ENCODE measurements around the gene LARP7.
A peak's percentile ranks its signal among the peaks of the same experiment; 100 is the strongest.

LARP7 gene

DNA sequence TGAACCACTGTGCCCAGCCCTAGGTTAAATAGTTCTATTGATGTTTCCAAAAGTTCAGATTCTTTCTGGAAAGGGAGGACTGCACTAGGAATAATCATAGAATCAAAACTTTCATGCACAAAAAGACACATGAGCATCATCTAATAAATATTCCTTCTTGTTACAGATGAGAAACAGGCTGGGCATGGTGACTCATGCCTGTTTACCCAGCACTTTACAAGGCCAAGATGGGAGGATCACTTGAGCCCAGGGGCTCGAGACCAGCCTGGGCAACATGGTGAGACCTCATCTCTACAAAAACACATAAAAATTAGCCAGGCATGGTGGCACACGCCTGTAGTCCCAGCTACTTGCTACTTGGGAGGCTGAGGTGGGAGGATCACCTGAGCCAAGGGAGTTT lies 27.7 kb downstream of the LARP7 start:
- TF ChIP-seq, protein P1, sequence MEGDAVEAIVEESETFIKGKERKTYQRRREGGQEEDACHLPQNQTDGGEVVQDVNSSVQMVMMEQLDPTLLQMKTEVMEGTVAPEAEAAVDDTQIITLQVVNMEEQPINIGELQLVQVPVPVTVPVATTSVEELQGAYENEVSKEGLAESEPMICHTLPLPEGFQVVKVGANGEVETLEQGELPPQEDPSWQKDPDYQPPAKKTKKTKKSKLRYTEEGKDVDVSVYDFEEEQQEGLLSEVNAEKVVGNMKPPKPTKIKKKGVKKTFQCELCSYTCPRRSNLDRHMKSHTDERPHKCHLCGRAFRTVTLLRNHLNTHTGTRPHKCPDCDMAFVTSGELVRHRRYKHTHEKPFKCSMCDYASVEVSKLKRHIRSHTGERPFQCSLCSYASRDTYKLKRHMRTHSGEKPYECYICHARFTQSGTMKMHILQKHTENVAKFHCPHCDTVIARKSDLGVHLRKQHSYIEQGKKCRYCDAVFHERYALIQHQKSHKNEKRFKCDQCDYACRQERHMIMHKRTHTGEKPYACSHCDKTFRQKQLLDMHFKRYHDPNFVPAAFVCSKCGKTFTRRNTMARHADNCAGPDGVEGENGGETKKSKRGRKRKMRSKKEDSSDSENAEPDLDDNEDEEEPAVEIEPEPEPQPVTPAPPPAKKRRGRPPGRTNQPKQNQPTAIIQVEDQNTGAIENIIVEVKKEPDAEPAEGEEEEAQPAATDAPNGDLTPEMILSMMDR (conservative IDR thresholded peaks at IDR 0.05; ENCODE audit: low read length): no peak
- TF ChIP-seq EZH2phosphoT487 (IDR thresholded peaks at IDR 0.05; ENCODE audit: borderline replicate concordance): no peak
- H3K9me3 ChIP-seq (ENCODE audit: insufficient read depth, low read depth, low read length): no peaks in the 10 kb centered on the region

DNA sequence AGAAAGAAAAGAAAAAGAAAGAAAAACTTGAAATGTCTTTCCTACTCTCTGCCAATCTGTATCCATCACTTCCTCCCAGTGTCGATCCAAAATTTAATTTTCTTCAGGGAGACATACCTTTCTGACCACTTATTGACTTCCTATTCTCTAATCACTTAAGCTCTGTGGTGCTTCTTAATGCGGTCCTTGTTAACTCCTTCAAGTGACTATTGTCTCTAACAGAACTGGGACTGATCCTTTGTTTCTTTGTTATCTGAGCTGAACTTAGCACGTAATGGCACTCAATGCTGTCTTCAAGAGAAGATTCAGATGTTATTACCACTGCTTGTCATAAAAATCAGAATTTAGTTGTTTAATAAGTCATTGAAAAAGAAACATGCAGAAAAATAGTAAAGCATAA lies 31.2 kb downstream of the LARP7 start:
- Histone ChIP-seq H3K79me2 (ENCODE audit: insufficient read depth, low read length) (no peaks in the 10 kb centered on the region), H3K9me3 (ENCODE audit: insufficient read depth, low read depth, low read length) (no peaks in the 10 kb centered on the region), H3K27me3 (ENCODE audit: insufficient read depth, low read length, poor library complexity, severe bottlenecking) (no peaks in the 10 kb centered on the region), H4K20me1 (ENCODE audit: insufficient read depth, low read length, poor library complexity, severe bottlenecking) (no peaks in the 10 kb centered on the region), H3F3A (ENCODE audit: low read depth) (no peaks in the 10 kb centered on the region), H2AFZ (ENCODE audit: low read length) (no peak overlapping the region), H3K4me1 (ENCODE audit: insufficient read depth, low read length, poor library complexity, severe bottlenecking) (peaks cover 6% of the 10 kb centered on the region), H3K9ac (ENCODE audit: low read depth, low read length, poor library complexity, severe bottlenecking) (no peak overlapping the region), H3K4me2 (ENCODE audit: low read depth, low read length, poor library complexity, severe bottlenecking) (no peak overlapping the region), H3K9me2 (replicated peaks; ENCODE audit: low read depth, low read length) (no peaks in the 10 kb centered on the region), H3K36me3 (ENCODE audit: insufficient read depth, low read length) (no peaks in the 10 kb centered on the region), H3K4me3 (ENCODE audit: low read length, poor library complexity, severe bottlenecking) (no peak overlapping the region)
- TF ChIP-seq, protein P1 (conservative IDR thresholded peaks at IDR 0.05; ENCODE audit: low read length): no peak
- no peak for TF ChIP-seq EZH2phosphoT487 (IDR thresholded peaks at IDR 0.05; ENCODE audit: borderline replicate concordance)

More for the DNA sequence above, 27.7 kb downstream of the LARP7 start:
- Histone ChIP-seq H3F3A (ENCODE audit: low read depth) (peaks cover 16% of the 10 kb centered on the region), H4K20me1 (ENCODE audit: insufficient read depth, low read length, poor library complexity, severe bottlenecking) (no peaks in the 10 kb centered on the region), H3K4me1 (ENCODE audit: insufficient read depth, low read length, poor library complexity, severe bottlenecking) (peaks cover 30% of the 10 kb centered on the region), H3K27me3 (ENCODE audit: insufficient read depth, low read length, poor library complexity, severe bottlenecking) (no peaks in the 10 kb centered on the region), H3K9me2 (replicated peaks; ENCODE audit: low read depth, low read length) (no peaks in the 10 kb centered on the region), H3K9ac (ENCODE audit: low read depth, low read length, poor library complexity, severe bottlenecking) (no peak overlapping the region), H2AFZ (ENCODE audit: low read length) (0 out of 2 replicates have a peak overlapping the region, but pooled peaks have one; percentile 2), H3K36me3 (ENCODE audit: insufficient read depth, low read length) (no peaks in the 10 kb centered on the region), H3K4me2 (ENCODE audit: low read depth, low read length, poor library complexity, severe bottlenecking) (no peak overlapping the region), H3K79me2 (ENCODE audit: insufficient read depth, low read length) (no peaks in the 10 kb centered on the region), H3K4me3 (ENCODE audit: low read length, poor library complexity, severe bottlenecking) (no peak overlapping the region)

DNA sequence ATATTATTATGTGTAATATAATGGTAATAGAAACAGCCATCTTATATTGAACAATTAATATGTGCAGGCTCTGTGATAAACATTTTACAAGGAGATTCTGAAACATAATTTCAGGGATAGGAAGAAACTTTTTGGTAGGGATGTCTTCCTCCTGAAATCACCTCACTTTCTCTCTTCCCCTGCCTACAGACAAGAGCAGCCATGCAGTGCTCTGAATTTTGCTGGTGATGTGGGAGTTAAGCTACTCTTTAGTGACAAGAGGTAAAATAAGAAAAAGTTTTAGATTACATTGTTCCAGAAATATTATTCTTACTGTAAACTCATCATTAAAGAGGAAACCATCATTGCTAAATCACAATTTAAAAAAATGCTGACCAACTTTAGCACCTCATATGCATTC lies 36.1 kb downstream of the LARP7 start:
- Histone ChIP-seq H3K27me3 (ENCODE audit: insufficient read depth, low read length, poor library complexity, severe bottlenecking) (no peaks in the 10 kb centered on the region), H4K20me1 (ENCODE audit: insufficient read depth, low read length, poor library complexity, severe bottlenecking) (no peaks in the 10 kb centered on the region), H3K79me2 (ENCODE audit: insufficient read depth, low read length) (no peaks in the 10 kb centered on the region), H3K9ac (ENCODE audit: low read depth, low read length, poor library complexity, severe bottlenecking) (no peak overlapping the region), H3K4me2 (ENCODE audit: low read depth, low read length, poor library complexity, severe bottlenecking) (no peak overlapping the region), H2AFZ (ENCODE audit: low read length) (no peak overlapping the region), H3K9me3 (ENCODE audit: insufficient read depth, low read depth, low read length) (no peaks in the 10 kb centered on the region), H3K36me3 (ENCODE audit: insufficient read depth, low read length) (no peaks in the 10 kb centered on the region), H3K9me2 (replicated peaks; ENCODE audit: low read depth, low read length) (no peaks in the 10 kb centered on the region), H3F3A (ENCODE audit: low read depth) (no peaks in the 10 kb centered on the region), H3K4me1 (ENCODE audit: insufficient read depth, low read length, poor library complexity, severe bottlenecking) (peaks cover 3% of the 10 kb centered on the region), H3K4me3 (ENCODE audit: low read length, poor library complexity, severe bottlenecking) (no peak overlapping the region)
- no peak for TF ChIP-seq EZH2phosphoT487 (IDR thresholded peaks at IDR 0.05; ENCODE audit: borderline replicate concordance)
- TF ChIP-seq, protein P1 (conservative IDR thresholded peaks at IDR 0.05; ENCODE audit: low read length): no peak

All from Loucy (cell line).